ENCODE data around the gene MEX3C. TPM values are rescaled to one million over a fixed set of nuclear protein-coding genes. Genes with fewer than 3 reads are reported as not detected.

Gene MEX3C
- total and polyA plus RNA-seq, 2 experiments from 2014 or later: 28.8 to 109 TPM

DNA sequence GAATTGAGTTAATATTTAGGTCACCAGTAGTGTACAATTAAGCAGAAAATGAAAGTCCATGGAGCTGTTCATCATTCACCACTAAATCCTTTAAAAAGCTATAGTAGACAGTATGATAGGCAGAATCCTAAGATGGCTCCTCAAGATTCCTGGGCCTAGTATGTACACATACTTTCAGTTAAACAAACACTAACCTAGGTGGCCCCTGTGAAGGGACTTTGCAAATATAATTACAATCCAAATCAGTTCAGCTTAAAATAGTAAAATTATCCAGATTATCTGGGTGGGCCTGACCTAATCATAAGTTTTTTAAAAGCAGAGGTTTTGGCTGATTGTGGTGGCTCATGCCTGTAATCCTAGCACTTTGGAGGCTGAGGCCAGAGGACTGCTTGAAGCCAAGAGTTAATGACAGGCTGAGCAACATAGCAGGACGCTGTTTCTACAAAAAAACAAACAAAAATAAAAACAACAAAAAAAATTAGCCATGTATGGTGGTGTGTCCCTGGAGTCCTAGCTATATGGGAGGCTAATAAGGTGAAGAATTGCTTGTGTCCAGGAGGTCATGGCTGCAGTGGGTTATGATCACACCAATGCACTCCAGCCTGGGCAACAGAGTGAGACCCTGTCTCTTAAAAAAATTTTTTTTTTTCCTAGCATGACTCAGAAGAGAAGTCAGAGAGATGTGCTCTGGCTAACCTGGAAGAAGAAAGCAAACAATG is 13.9 kb downstream of the MEX3C start (continued):
- TF ChIP-seq ZNF462 (CRISPR knock-in tag; IDR thresholded peaks at IDR 0.05) (no peak), CREB1 (CRISPR knock-in tag; IDR thresholded peaks at IDR 0.05; ENCODE audit: low read depth) (no peak), ZNF331 (CRISPR knock-in tag; IDR thresholded peaks at IDR 0.05; ENCODE audit: low read depth) (no peak), POLR2AphosphoS5 (IDR thresholded peaks at IDR 0.05; ENCODE audit: low read depth) (no peak), NANOG (IDR thresholded peaks at IDR 0.05; ENCODE audit: borderline replicate concordance) (no peak), JUNB (IDR thresholded peaks at IDR 0.05; ENCODE audit: unreplicated experiment) (no peak), ZNF114 (CRISPR knock-in tag; IDR thresholded peaks at IDR 0.05) (no peak), STAT1 (IDR thresholded peaks at IDR 0.05; ENCODE audit: unreplicated experiment) (no peak)
- TF ChIP-seq, protein P1, sequence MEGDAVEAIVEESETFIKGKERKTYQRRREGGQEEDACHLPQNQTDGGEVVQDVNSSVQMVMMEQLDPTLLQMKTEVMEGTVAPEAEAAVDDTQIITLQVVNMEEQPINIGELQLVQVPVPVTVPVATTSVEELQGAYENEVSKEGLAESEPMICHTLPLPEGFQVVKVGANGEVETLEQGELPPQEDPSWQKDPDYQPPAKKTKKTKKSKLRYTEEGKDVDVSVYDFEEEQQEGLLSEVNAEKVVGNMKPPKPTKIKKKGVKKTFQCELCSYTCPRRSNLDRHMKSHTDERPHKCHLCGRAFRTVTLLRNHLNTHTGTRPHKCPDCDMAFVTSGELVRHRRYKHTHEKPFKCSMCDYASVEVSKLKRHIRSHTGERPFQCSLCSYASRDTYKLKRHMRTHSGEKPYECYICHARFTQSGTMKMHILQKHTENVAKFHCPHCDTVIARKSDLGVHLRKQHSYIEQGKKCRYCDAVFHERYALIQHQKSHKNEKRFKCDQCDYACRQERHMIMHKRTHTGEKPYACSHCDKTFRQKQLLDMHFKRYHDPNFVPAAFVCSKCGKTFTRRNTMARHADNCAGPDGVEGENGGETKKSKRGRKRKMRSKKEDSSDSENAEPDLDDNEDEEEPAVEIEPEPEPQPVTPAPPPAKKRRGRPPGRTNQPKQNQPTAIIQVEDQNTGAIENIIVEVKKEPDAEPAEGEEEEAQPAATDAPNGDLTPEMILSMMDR (conservative IDR thresholded peaks at IDR 0.05; ENCODE audit: low read depth in 2 of 2): no peak
